CD4-positive, alpha-beta memory T cell (primary cell): ENCODE results near the gene TSPAN14. TPM values are rescaled to one million over a fixed set of nuclear protein-coding genes. Genes with fewer than 3 reads are reported as not detected.
A peak's percentile ranks its signal among the peaks of the same experiment; 100 is the strongest.
"Not testable (repeated sequence)": the region's sequence is repeated elsewhere in the genome, so short reads cannot be mapped to it uniquely, and the experiment has no call there.

Experiments used
- CTCF ChIA-PET: fragments of 350-600 bp; sonication (Branson Sonifier 250); formaldehyde crosslinking; loops from one replicate; lab custom pipeline; 2021; ENCODE audit warnings: inconsistent platforms; ENCODE audit not compliant: partially characterized antibody; lab: Charles Lee
- POLR2A ChIA-PET: fragments of 350-600 bp; sonication (Branson Sonifier 250); formaldehyde crosslinking; loops from one replicate; lab custom pipeline; 2021; ENCODE audit not compliant: partially characterized antibody; lab: Charles Lee
- DNase-seq, 5 donors: peaks; one replicate each; pipeline versions ENCODE4 v3.0.0 to v3.0.0-alpha.2; 2020 to 2022; ENCODE audit warnings: mixed read lengths in 1 of 5
- H3K27ac ChIP-seq: one replicate; pipeline ENCODE4 v1.7.0; 2013; ENCODE audit warnings: low read depth, low read length
- H3K27me3 ChIP-seq: 2 replicates; pipeline ENCODE4 v1.7.0; 2013; ENCODE audit warnings: mild to moderate bottlenecking, low read length, moderate library complexity; ENCODE audit not compliant: insufficient read depth
- H3K36me3 ChIP-seq: 2 replicates; pipeline ENCODE4 v1.7.0; 2013; ENCODE audit warnings: mild to moderate bottlenecking, low read length, moderate library complexity; ENCODE audit not compliant: insufficient read depth
- H3K4me1 ChIP-seq: 2 replicates; pipeline ENCODE4 v1.7.0; 2013; ENCODE audit warnings: mild to moderate bottlenecking, low read length, moderate library complexity; ENCODE audit not compliant: insufficient read depth
- H3K4me3 ChIP-seq, 2 donors: one replicate each; pipeline ENCODE4 v1.7.0; 2013; ENCODE audit warnings: low read length in 2 of 2, mild to moderate bottlenecking in 1 of 2
- H3K9me3 ChIP-seq, 2 donors: one replicate each; pipeline ENCODE4 v1.7.0; 2013; ENCODE audit warnings: low read length in 2 of 2, control low read depth in 1 of 2; ENCODE audit not compliant: control insufficient read depth in 1 of 2
- H3K27ac Mint-ChIP-seq, 7 donors: one replicate each; pipeline ENCODE4 v1.8.0; 2020 to 2021; ENCODE audit warnings: mixed read lengths in 7 of 7, mild to moderate bottlenecking in 6 of 7, inconsistent platforms in 3 of 7, moderate library complexity in 3 of 7
- H3K27me3 Mint-ChIP-seq, 2 donors: one replicate each; pipeline ENCODE4 v1.8.0; 2020 to 2021; ENCODE audit warnings: mixed read lengths in 2 of 2
- H3K36me3 Mint-ChIP-seq, 2 donors: one replicate each; pipeline ENCODE4 v1.8.0; 2020 to 2021; ENCODE audit warnings: mixed read lengths in 2 of 2, inconsistent platforms in 1 of 2, mild to moderate bottlenecking in 1 of 2
- H3K4me1 Mint-ChIP-seq, 4 donors: one replicate each; pipeline ENCODE4 v1.8.0; 2020 to 2021; ENCODE audit warnings: mixed read lengths in 4 of 4, mild to moderate bottlenecking in 1 of 4
- H3K4me3 Mint-ChIP-seq, 8 donors: one replicate each; pipeline ENCODE4 v1.8.0; 2020 to 2021; ENCODE audit warnings: mixed read lengths in 8 of 8, mild to moderate bottlenecking in 7 of 8, moderate library complexity in 6 of 8, inconsistent platforms in 3 of 8
- H3K9me3 Mint-ChIP-seq, 8 donors: one replicate each; pipeline ENCODE4 v1.8.0; 2020 to 2021; ENCODE audit warnings: mixed read lengths in 8 of 8, mild to moderate bottlenecking in 5 of 8, inconsistent platforms in 3 of 8, moderate library complexity in 1 of 8
- intact Hi-C: fragments of 100-400 bp; cut with micrococcal nuclease; formaldehyde crosslinking; loops from one replicate; pipeline ENCODE4 v1.15.1; 2023
- polyA plus RNA-seq, 2 donors: library from polyadenylated mRNA; unstranded; fragments of 300-500 nt; fragmentation: Illumina TruSeq; gene quantifications; one replicate each; pipeline ENCODE4 v1.2.3, GENCODE V29; 2021
- total RNA-seq, 2 experiments: library from RNA; stranded (reverse); gene quantifications; one replicate each; pipeline ENCODE4 v1.2.3, GENCODE V29; 2021

TSPAN14 gene
- total and polyA plus RNA-seq, 4 experiments from 2014 or later = 148 to 246 (median 152) TPM

GRCh38 chr10:80414142-80414895, 39.8 kb upstream of the TSPAN14 start:
- Histone ChIP-seq H3K36me3 (no peaks in the 10 kb centered on the region), H3K27me3 (no peaks in the 10 kb centered on the region), H3K27ac (no peak overlapping the region), H3K9me3 (no peaks in the 10 kb centered on the region), H3K4me1 (no peaks in the 10 kb centered on the region), H3K4me3 (no peak overlapping the region)
- CTCF ChIA-PET = no interaction called here
- intact Hi-C loops = no loop called here
- no peaks in the 10 kb centered on the region for H3K4me1 Mint-ChIP-seq
- no peak overlapping the region for H3K27ac Mint-ChIP-seq
- POLR2A ChIA-PET = interaction anchor here (0.6 kb wide), 1 partner anchor 122 kb away, joined by 3 read pairs; no protein-coding TSS in a partner anchor
- no peaks in the 10 kb centered on the region for H3K27me3 Mint-ChIP-seq
- DNase-seq = no peak
- H3K4me3 Mint-ChIP-seq = no peak overlapping the region
- no peaks in the 10 kb centered on the region for H3K36me3 Mint-ChIP-seq
- no peaks in the 10 kb centered on the region for H3K9me3 Mint-ChIP-seq

- intact Hi-C loops = no loop called here
- no peak overlapping the region for H3K4me3 ChIP-seq
- H3K4me1 ChIP-seq = no peaks in the 10 kb centered on the region
- Mint-ChIP-seq H3K4me1 (no peaks in the 10 kb centered on the region), H3K4me3 (no peak overlapping the region), H3K9me3 (no peaks in the 10 kb centered on the region), H3K27ac (peak overlapping the region in 1 of 7 donors; percentile 13), H3K36me3 (no peaks in the 10 kb centered on the region), H3K27me3 (no peaks in the 10 kb centered on the region)
- no peaks in the 10 kb centered on the region for H3K27me3 ChIP-seq
- ChIA-PET POLR2A (interaction anchor here (0.6 kb wide), 1 partner anchor 71 kb away, joined by 3 read pairs; no protein-coding TSS in a partner anchor), CTCF (no interaction called here)
- H3K36me3 ChIP-seq = no peaks in the 10 kb centered on the region
- H3K27ac ChIP-seq = no peak overlapping the region
- H3K9me3 ChIP-seq = no peaks in the 10 kb centered on the region
- DNase-seq = no peak
Observed at GRCh38 chr10:80415734-80416478, 38.2 kb upstream of the TSPAN14 start.

GRCh38 chr10:80416479-80417098, 37.5 kb upstream of the TSPAN14 start:
- H3K9me3 Mint-ChIP-seq = no peaks in the 10 kb centered on the region
- no peaks in the 10 kb centered on the region for H3K27me3 Mint-ChIP-seq
- CTCF ChIA-PET = no interaction called here
- H3K27ac Mint-ChIP-seq = peak overlapping the region in 1 of 7 donors; percentile 13
- POLR2A ChIA-PET = no interaction called here
- Histone ChIP-seq H3K36me3 (no peaks in the 10 kb centered on the region), H3K9me3 (no peaks in the 10 kb centered on the region), H3K27me3 (no peaks in the 10 kb centered on the region), H3K27ac (no peak overlapping the region), H3K4me1 (no peaks in the 10 kb centered on the region), H3K4me3 (no peak overlapping the region)
- no peaks in the 10 kb centered on the region for H3K4me1 Mint-ChIP-seq
- intact Hi-C loops = no loop called here
- no peak overlapping the region for H3K4me3 Mint-ChIP-seq
- DNase-seq = no peak
- H3K36me3 Mint-ChIP-seq = no peaks in the 10 kb centered on the region

GRCh38 chr10:80417256-80417655, 36.9 kb upstream of the TSPAN14 start:
- POLR2A ChIA-PET, H3K27me3 Mint-ChIP-seq, H3K27ac Mint-ChIP-seq, intact Hi-C loops, H3K9me3 Mint-ChIP-seq, H3K36me3 ChIP-seq, DNase-seq, H3K36me3 Mint-ChIP-seq, CTCF ChIA-PET, H3K4me3 Mint-ChIP-seq, H3K27ac ChIP-seq, H3K9me3 ChIP-seq, H3K4me1 Mint-ChIP-seq, H3K27me3 ChIP-seq, H3K4me1 ChIP-seq, H3K4me3 ChIP-seq: not testable (repeated sequence)

- H3K4me3 Mint-ChIP-seq = no peak overlapping the region
- CTCF ChIA-PET = interaction anchor here (0.9 to 3.5 kb wide), 2 partner anchors 23 to 85 kb away, joined by 3 to 13 read pairs; no protein-coding TSS in a partner anchor
Observed at GRCh38 chr10:80421050-80421706, 32.9 kb upstream of the TSPAN14 start.

GRCh38 chr10:80421707-80422536, 32.2 kb upstream of the TSPAN14 start:
- no peaks in the 10 kb centered on the region for H3K4me1 Mint-ChIP-seq
- no peaks in the 10 kb centered on the region for H3K9me3 ChIP-seq
- peaks cover 0 to under 1% of the 10 kb centered on the region in 2 donors for H3K36me3 Mint-ChIP-seq
- H3K9me3 Mint-ChIP-seq = no peaks in the 10 kb centered on the region
- no peak overlapping the region for H3K27ac ChIP-seq
- no peaks in the 10 kb centered on the region for H3K36me3 ChIP-seq
- ChIA-PET POLR2A (no interaction called here), CTCF (interaction anchor here (0.9 to 3.5 kb wide), 2 partner anchors 23 to 84 kb away, joined by 3 to 13 read pairs; no protein-coding TSS in a partner anchor)
- DNase-seq = no peak
- H3K4me3 Mint-ChIP-seq = no peak overlapping the region
- no peaks in the 10 kb centered on the region for H3K4me1 ChIP-seq
- no peak overlapping the region for H3K27ac Mint-ChIP-seq
- intact Hi-C loops = no loop called here
- H3K4me3 ChIP-seq = no peak overlapping the region
- H3K27me3 ChIP-seq = no peaks in the 10 kb centered on the region
- no peaks in the 10 kb centered on the region for H3K27me3 Mint-ChIP-seq

More at GRCh38 chr10:80421050-80421706, 32.9 kb upstream of the TSPAN14 start:
- no peaks in the 10 kb centered on the region for H3K36me3 ChIP-seq
- Mint-ChIP-seq H3K9me3 (no peaks in the 10 kb centered on the region), H3K4me1 (no peaks in the 10 kb centered on the region), H3K27me3 (no peaks in the 10 kb centered on the region), H3K36me3 (no peaks in the 10 kb centered on the region), H3K27ac (peak overlapping the region in 1 of 7 donors; percentile 26)
- H3K9me3 ChIP-seq = no peaks in the 10 kb centered on the region
- H3K4me3 ChIP-seq = no peak overlapping the region
- POLR2A ChIA-PET = no interaction called here
- H3K27ac ChIP-seq = no peak overlapping the region
- DNase-seq = no peak
- intact Hi-C loops = no loop called here
- H3K27me3 ChIP-seq = no peaks in the 10 kb centered on the region
- no peaks in the 10 kb centered on the region for H3K4me1 ChIP-seq
